DOHH2 (cell line): ENCODE measurements around the gene SF3B3.

Experiments
- CTCF ChIP-seq: fragments of 200-600 bp; sonication (generic); IDR thresholded peaks from one replicate; pipeline ENCODE4 v1.5.1; 2014; ENCODE audit warnings: antibody characterized with exemption, mild to moderate bottlenecking, low read depth, low read length; ENCODE audit not compliant: poor library complexity, severe bottlenecking
- EZH2phosphoT487 ChIP-seq: fragments of 200-600 bp; sonication (generic); IDR thresholded peaks from 2 replicates; pipeline ENCODE4 v1.6.1; 2017; ENCODE audit warnings: borderline replicate concordance, mild to moderate bottlenecking, antibody characterized with exemption, low read length, moderate library complexity, mixed read lengths

DNA sequence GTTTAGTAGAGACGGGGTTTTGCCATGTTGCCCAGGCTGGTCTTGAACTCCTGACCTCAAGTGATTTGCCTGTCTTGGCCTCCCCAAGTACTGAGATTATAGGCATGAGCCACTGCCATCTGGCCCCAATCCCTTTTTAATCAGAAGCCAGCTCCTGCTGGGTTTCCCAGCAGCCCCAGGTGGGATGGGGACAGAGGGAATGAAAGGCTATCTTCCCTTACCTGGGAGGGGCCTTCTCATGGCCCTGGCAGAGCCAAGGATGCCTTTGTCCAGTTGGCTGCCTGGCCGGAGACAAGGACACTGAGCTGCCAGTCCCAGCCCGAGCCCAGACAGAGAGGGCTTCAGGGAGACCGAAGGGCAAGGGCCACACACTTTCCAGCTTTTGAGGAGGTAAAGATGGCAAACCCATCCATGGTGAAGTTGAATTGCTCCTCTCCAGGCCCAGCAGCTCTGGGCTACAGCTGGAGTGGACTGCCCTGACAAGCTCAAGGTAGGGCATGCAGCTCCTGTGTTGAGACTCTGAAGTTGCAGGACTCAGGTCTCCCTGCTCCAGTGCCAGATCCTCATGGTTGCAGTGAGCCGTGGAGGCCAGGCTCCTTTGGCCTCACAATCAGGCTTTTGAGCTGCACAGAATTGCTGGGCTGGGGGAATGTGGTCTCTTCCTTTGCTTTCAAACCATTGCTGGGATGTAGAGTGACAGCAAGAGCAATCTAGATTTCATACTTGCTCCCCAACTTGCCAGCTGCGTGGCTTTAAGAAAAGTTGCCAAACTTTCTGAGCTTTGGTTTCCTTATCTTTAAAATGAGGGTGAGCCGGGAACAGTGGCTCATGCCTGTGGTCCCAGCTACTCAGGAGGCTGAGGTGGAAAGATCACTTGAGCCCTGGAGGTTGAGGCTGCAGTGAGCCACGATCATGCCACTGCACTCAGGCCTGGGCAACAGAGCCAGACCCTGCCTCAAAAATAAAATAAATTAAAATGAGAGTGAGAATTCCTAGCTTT lies 78.3 kb downstream of the SF3B3 start:
- TF ChIP-seq CTCF (no peak), EZH2phosphoT487 (no peak)
